ENCODE data around the gene AVL9.
A peak's percentile ranks its signal among the peaks of the same experiment; 100 is the strongest.

Gene AVL9

DNA sequence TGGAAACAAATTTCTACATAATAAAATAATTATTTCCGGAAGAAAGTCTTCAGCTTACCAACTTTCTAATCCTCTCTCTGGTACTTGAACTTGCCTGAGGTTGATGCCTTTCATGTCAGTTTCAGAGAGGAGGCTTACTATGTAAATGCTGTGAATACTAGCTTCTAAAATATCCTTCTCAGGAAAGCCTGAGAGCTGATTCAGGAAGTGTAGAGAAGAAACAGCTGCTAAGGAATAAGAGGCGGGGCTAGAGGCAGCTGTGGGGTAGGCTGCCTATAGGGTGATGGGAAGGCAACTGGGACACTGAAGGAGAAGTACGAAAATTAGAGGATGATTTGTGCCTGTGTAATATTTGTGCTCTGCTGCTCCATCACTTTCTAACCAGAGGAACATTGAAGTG, 69.3 kb downstream of the AVL9 start:
- H3K23ac ChIP-seq (ENCODE audit: low read length in 2 of 2) = no peak overlapping the region
- H3K27me3 ChIP-seq (ENCODE audit: control insufficient read depth in 1 of 2, insufficient read depth in 1 of 2, low read length in 2 of 2) = no peaks in the 10 kb centered on the region
- H4K91ac ChIP-seq (ENCODE audit: low read length) = no peak overlapping the region
- WGBS = 75% methylated on average over 2 of the region's 3 CpGs
- H3K4me1 ChIP-seq (ENCODE audit: control insufficient read depth, insufficient read depth, low read depth, low read length) = no peaks in the 10 kb centered on the region
- no peaks in the 10 kb centered on the region for H3K9me3 ChIP-seq (ENCODE audit: control insufficient read depth, low read length)
- H2BK5ac ChIP-seq (ENCODE audit: low read depth, low read length, poor library complexity, severe bottlenecking) = no peak overlapping the region
- H3K79me1 ChIP-seq (replicated peaks; ENCODE audit: low read length, poor library complexity, severe bottlenecking) = peaks cover 11% of the 10 kb centered on the region
- H2AK5ac ChIP-seq (ENCODE audit: low read length, severe bottlenecking) = no peak overlapping the region
- no peak overlapping the region for H3K14ac ChIP-seq (ENCODE audit: low read length in 2 of 2)
- H3K36me3 ChIP-seq (ENCODE audit: control insufficient read depth in 1 of 2, insufficient read depth in 2 of 2, low read depth in 1 of 2, low read length in 2 of 2) = peaks cover 6 to 54% of the 10 kb centered on the region in 2 experiments
- H2BK15ac ChIP-seq (ENCODE audit: low read depth, poor library complexity, severe bottlenecking) = no peak overlapping the region
- no peak overlapping the region for H3K18ac ChIP-seq (ENCODE audit: low read depth in 1 of 2, low read length in 2 of 2)
- H3K4ac ChIP-seq (ENCODE audit: low read depth in 1 of 2, low read length in 2 of 2) = no peak overlapping the region
- no peak overlapping the region for H3K4me3 ChIP-seq (ENCODE audit: insufficient read depth in 1 of 2, low read depth in 1 of 2, low read length in 2 of 2)
- no peak overlapping the region for H3K4me2 ChIP-seq (ENCODE audit: low read length, poor library complexity, severe bottlenecking)
- no peak overlapping the region for H3K27ac ChIP-seq (ENCODE audit: low read length, poor library complexity, severe bottlenecking)
- DNase-seq = peak; percentile 68
- no peak overlapping the region for H2AFZ ChIP-seq (ENCODE audit: low read depth, low read length)
- H3K9ac ChIP-seq (ENCODE audit: low read length) = no peak overlapping the region
- no peak overlapping the region for H4K8ac ChIP-seq (ENCODE audit: low read length)
- no peak overlapping the region for H2BK12ac ChIP-seq (ENCODE audit: low read length in 2 of 2)
- no peak overlapping the region for H2BK120ac ChIP-seq (ENCODE audit: low read depth, low read length)

- peak overlapping the region; percentile 73 for H3K27ac ChIP-seq (ENCODE audit: low read length, poor library complexity, severe bottlenecking)
- no peak overlapping the region for H3K14ac ChIP-seq (ENCODE audit: low read length in 2 of 2)
- no peak overlapping the region for H2AFZ ChIP-seq (ENCODE audit: low read depth, low read length)
- no peak overlapping the region for H3K9ac ChIP-seq (ENCODE audit: low read length)
- no peaks in the 10 kb centered on the region for H3K27me3 ChIP-seq (ENCODE audit: control insufficient read depth in 1 of 2, insufficient read depth in 1 of 2, low read length in 2 of 2)
- no peak overlapping the region for H3K18ac ChIP-seq (ENCODE audit: low read depth in 1 of 2, low read length in 2 of 2)
- no peak overlapping the region for H2BK15ac ChIP-seq (ENCODE audit: low read depth, poor library complexity, severe bottlenecking)
- no peak overlapping the region for H3K4ac ChIP-seq (ENCODE audit: low read depth in 1 of 2, low read length in 2 of 2)
- H2BK5ac ChIP-seq (ENCODE audit: low read depth, low read length, poor library complexity, severe bottlenecking) = no peak overlapping the region
- peaks cover 4 to 46% of the 10 kb centered on the region in 2 experiments for H3K36me3 ChIP-seq (ENCODE audit: control insufficient read depth in 1 of 2, insufficient read depth in 2 of 2, low read depth in 1 of 2, low read length in 2 of 2)
- WGBS = 92% methylated on average over 3 of the region's 8 CpGs
- H2BK12ac ChIP-seq (ENCODE audit: low read length in 2 of 2) = no peak overlapping the region
- no peak overlapping the region for H3K4me2 ChIP-seq (ENCODE audit: low read length, poor library complexity, severe bottlenecking)
- H4K8ac ChIP-seq (ENCODE audit: low read length) = no peak overlapping the region
- no peak for DNase-seq
- no peak overlapping the region for H2AK5ac ChIP-seq (ENCODE audit: low read length, severe bottlenecking)
- H2BK120ac ChIP-seq (ENCODE audit: low read depth, low read length) = no peak overlapping the region
- no peak overlapping the region for H4K91ac ChIP-seq (ENCODE audit: low read length)
- H3K79me1 ChIP-seq (replicated peaks; ENCODE audit: low read length, poor library complexity, severe bottlenecking) = peaks cover 6% of the 10 kb centered on the region
- no peak overlapping the region for H3K4me3 ChIP-seq (ENCODE audit: insufficient read depth in 1 of 2, low read depth in 1 of 2, low read length in 2 of 2)
- H3K23ac ChIP-seq (ENCODE audit: low read length in 2 of 2) = no peak overlapping the region
- H3K9me3 ChIP-seq (ENCODE audit: control insufficient read depth, low read length) = no peaks in the 10 kb centered on the region
- H3K4me1 ChIP-seq (ENCODE audit: control insufficient read depth, insufficient read depth, low read depth, low read length) = peaks cover 1% of the 10 kb centered on the region
These were observed 74.3 kb downstream of the AVL9 start for GRCh38 chr7:32569388-32570289.

DNA sequence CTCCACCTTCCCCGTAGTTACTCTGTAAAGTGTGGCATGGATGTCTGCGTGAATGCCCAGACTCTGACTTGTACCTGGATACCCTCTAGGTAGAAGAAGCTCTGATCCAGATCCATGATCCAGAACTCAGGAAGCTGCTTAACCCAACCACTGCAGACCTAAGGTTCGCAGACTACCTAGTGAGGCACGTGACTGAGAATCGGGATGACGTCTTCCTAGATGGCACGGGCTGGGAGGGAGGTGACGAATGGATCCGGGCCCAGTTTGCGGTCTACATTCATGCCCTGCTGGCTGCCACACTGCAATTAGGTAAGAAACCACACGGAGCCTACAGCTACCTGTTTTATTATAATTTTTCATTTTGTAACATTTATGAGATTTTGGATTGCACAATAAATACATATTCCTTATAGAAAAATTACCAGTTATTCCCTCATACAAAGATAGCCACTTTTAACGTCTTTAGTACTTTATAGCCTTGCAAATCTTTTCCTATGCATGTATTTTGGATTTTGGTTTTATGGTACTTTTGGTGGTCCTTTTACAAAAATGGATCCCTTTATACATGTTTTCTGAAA, 77.9 kb downstream of the AVL9 start:
- no peak overlapping the region for H4K8ac ChIP-seq (ENCODE audit: low read length)
- H3K4me1 ChIP-seq (ENCODE audit: control insufficient read depth, insufficient read depth, low read depth, low read length) = peaks cover 1% of the 10 kb centered on the region
- no peaks in the 10 kb centered on the region for H3K9me3 ChIP-seq (ENCODE audit: control insufficient read depth, low read length)
- no peak overlapping the region for H3K4ac ChIP-seq (ENCODE audit: low read depth in 1 of 2, low read length in 2 of 2)
- no peak overlapping the region for H2AFZ ChIP-seq (ENCODE audit: low read depth, low read length)
- no peak overlapping the region for H3K18ac ChIP-seq (ENCODE audit: low read depth in 1 of 2, low read length in 2 of 2)
- H3K27me3 ChIP-seq (ENCODE audit: control insufficient read depth in 1 of 2, insufficient read depth in 1 of 2, low read length in 2 of 2) = no peaks in the 10 kb centered on the region
- no peak overlapping the region for H2BK5ac ChIP-seq (ENCODE audit: low read depth, low read length, poor library complexity, severe bottlenecking)
- no peak overlapping the region for H3K23ac ChIP-seq (ENCODE audit: low read length in 2 of 2)
- no peak overlapping the region for H4K91ac ChIP-seq (ENCODE audit: low read length)
- H3K79me1 ChIP-seq (replicated peaks; ENCODE audit: low read length, poor library complexity, severe bottlenecking) = peaks cover 9% of the 10 kb centered on the region
- no peak overlapping the region for H3K14ac ChIP-seq (ENCODE audit: low read length in 2 of 2)
- no peak overlapping the region for H3K4me2 ChIP-seq (ENCODE audit: low read length, poor library complexity, severe bottlenecking)
- no peak overlapping the region for H2BK120ac ChIP-seq (ENCODE audit: low read depth, low read length)
- peaks cover 13 to 77% of the 10 kb centered on the region in 2 experiments for H3K36me3 ChIP-seq (ENCODE audit: control insufficient read depth in 1 of 2, insufficient read depth in 2 of 2, low read depth in 1 of 2, low read length in 2 of 2)
- H2BK12ac ChIP-seq (ENCODE audit: low read length in 2 of 2) = no peak overlapping the region
- H3K4me3 ChIP-seq (ENCODE audit: insufficient read depth in 1 of 2, low read depth in 1 of 2, low read length in 2 of 2) = no peak overlapping the region
- no peak overlapping the region for H2BK15ac ChIP-seq (ENCODE audit: low read depth, poor library complexity, severe bottlenecking)
- no peak overlapping the region for H3K9ac ChIP-seq (ENCODE audit: low read length)
- no peak for DNase-seq
- 98% methylated on average over 9 of the region's 12 CpGs for WGBS
- H3K27ac ChIP-seq (ENCODE audit: low read length, poor library complexity, severe bottlenecking) = no peak overlapping the region
- no peak overlapping the region for H2AK5ac ChIP-seq (ENCODE audit: low read length, severe bottlenecking)

GRCh38 chr7:32574626-32575025, 79.3 kb downstream of the AVL9 start:
- no peak overlapping the region for H3K4me3 ChIP-seq (ENCODE audit: insufficient read depth in 1 of 2, low read depth in 1 of 2, low read length in 2 of 2)
- no peak overlapping the region for H2BK15ac ChIP-seq (ENCODE audit: low read depth, poor library complexity, severe bottlenecking)
- no peak overlapping the region for H3K23ac ChIP-seq (ENCODE audit: low read length in 2 of 2)
- no CpG with 5 or more reads among the region's 1 CpG for WGBS
- H3K9me3 ChIP-seq (ENCODE audit: control insufficient read depth, low read length) = no peaks in the 10 kb centered on the region
- no peak overlapping the region for H4K91ac ChIP-seq (ENCODE audit: low read length)
- no peak overlapping the region for H2AFZ ChIP-seq (ENCODE audit: low read depth, low read length)
- no peak overlapping the region for H3K9ac ChIP-seq (ENCODE audit: low read length)
- no peak overlapping the region for H2BK120ac ChIP-seq (ENCODE audit: low read depth, low read length)
- H3K79me1 ChIP-seq (replicated peaks; ENCODE audit: low read length, poor library complexity, severe bottlenecking) = peaks cover 10% of the 10 kb centered on the region
- H3K4ac ChIP-seq (ENCODE audit: low read depth in 1 of 2, low read length in 2 of 2) = no peak overlapping the region
- H3K14ac ChIP-seq (ENCODE audit: low read length in 2 of 2) = no peak overlapping the region
- H2AK5ac ChIP-seq (ENCODE audit: low read length, severe bottlenecking) = no peak overlapping the region
- no peak for DNase-seq
- H3K27me3 ChIP-seq (ENCODE audit: control insufficient read depth in 1 of 2, insufficient read depth in 1 of 2, low read length in 2 of 2) = no peaks in the 10 kb centered on the region
- H4K8ac ChIP-seq (ENCODE audit: low read length) = no peak overlapping the region
- no peak overlapping the region for H2BK5ac ChIP-seq (ENCODE audit: low read depth, low read length, poor library complexity, severe bottlenecking)
- H3K4me1 ChIP-seq (ENCODE audit: control insufficient read depth, insufficient read depth, low read depth, low read length) = peaks cover 1% of the 10 kb centered on the region
- H3K18ac ChIP-seq (ENCODE audit: low read depth in 1 of 2, low read length in 2 of 2) = no peak overlapping the region
- no peak overlapping the region for H2BK12ac ChIP-seq (ENCODE audit: low read length in 2 of 2)
- no peak overlapping the region for H3K4me2 ChIP-seq (ENCODE audit: low read length, poor library complexity, severe bottlenecking)
- H3K27ac ChIP-seq (ENCODE audit: low read length, poor library complexity, severe bottlenecking) = no peak overlapping the region
- peaks cover 13 to 75% of the 10 kb centered on the region in 2 experiments for H3K36me3 ChIP-seq (ENCODE audit: control insufficient read depth in 1 of 2, insufficient read depth in 2 of 2, low read depth in 1 of 2, low read length in 2 of 2)

Measured in mesenchymal stem cell (in vitro differentiated cells and primary cell).